ENCODE data around the gene DTNBP1. TPM values are rescaled to one million over a fixed set of nuclear protein-coding genes. Genes with fewer than 3 reads are reported as not detected.

The DTNBP1 gene, protein sequence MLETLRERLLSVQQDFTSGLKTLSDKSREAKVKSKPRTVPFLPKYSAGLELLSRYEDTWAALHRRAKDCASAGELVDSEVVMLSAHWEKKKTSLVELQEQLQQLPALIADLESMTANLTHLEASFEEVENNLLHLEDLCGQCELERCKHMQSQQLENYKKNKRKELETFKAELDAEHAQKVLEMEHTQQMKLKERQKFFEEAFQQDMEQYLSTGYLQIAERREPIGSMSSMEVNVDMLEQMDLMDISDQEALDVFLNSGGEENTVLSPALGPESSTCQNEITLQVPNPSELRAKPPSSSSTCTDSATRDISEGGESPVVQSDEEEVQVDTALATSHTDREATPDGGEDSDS
- polyA plus RNA-seq: 100 to 1,000 TPM in 1 of 3 donors, 10 to 100 TPM in 2; 60.3 to 109 (median 86.4) TPM

- Mint-ChIP-seq H3K4me1 (peaks cover 51 to 53% of the 10 kb centered on the region in 2 donors), H3K4me3 (peak within 1 kb of the TSS; percentile 81 to 90 (median 88)), H3K9me3 (no peaks in the 10 kb centered on the region), H3K27me3 (ENCODE audit: low read depth in 3 of 3) (peaks cover 4 to 26% (median 19%) of the 10 kb centered on the region in 3 donors), H3K36me3 (no peaks in the 10 kb centered on the region), H3K27ac (peak within 1 kb of the TSS; percentile 73 to 92 (median 80))
- DNase-seq: peak; percentile 89 to 90 (median 90)
These were observed at the start of gene DTNBP1 for GRCh38 chr6:15662326-15663129. TSS of gene DTNBP1 (minus strand) at chr6:15663028. CDS start at chr6:15662869, 159 bp downstream.

GRCh38 chr6:15709651-15710269, 46.9 kb upstream of the DTNBP1 start:
- Mint-ChIP-seq H3K9me3 (peaks cover 0 to 2% (median 0%) of the 10 kb centered on the region in 6 donors), H3K4me3 (no peak overlapping the region), H3K4me1 (no peaks in the 10 kb centered on the region), H3K27ac (no peak overlapping the region), H3K27me3 (ENCODE audit: low read depth in 3 of 3) (peaks cover 0 to 6% (median 0%) of the 10 kb centered on the region in 3 donors), H3K36me3 (no peaks in the 10 kb centered on the region)
- no peak for DNase-seq

- Mint-ChIP-seq H3K4me1 (no peaks in the 10 kb centered on the region), H3K4me3 (no peak overlapping the region), H3K27me3 (ENCODE audit: low read depth in 3 of 3) (peaks cover 0 to 4% (median 2%) of the 10 kb centered on the region in 3 donors), H3K9me3 (peaks cover 0 to 8% (median 4%) of the 10 kb centered on the region in 6 donors), H3K27ac (no peak overlapping the region), H3K36me3 (peaks cover 6 to 7% (median 6%) of the 10 kb centered on the region in 3 donors)
- DNase-seq: no peak
These were observed 45.4 kb upstream of the DTNBP1 start for GRCh38 chr6:15708231-15708630.

DNA sequence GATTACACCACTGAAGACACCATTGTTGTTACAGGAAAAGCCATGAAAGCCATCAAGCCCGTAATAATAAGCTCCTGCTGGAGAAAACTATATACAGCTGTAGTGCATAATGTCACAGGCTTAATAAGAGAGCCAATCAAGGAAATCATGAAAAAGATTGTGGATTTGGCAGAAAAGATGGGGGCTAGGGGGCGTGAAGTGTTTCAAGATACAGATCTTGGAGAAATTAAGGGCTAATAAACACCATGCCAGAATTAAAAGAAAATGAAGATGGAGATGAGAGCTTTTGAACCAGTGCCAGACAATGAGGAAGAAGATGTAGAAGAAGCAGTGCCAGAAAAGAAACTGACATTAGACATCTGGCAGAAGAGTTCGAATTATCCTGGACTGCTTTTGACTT, 43.2 kb upstream of the DTNBP1 start:
- Mint-ChIP-seq H3K27me3 (ENCODE audit: low read depth in 3 of 3) (peaks cover 2 to 6% (median 2%) of the 10 kb centered on the region in 3 donors), H3K9me3 (peaks cover 0 to 10% (median 5%) of the 10 kb centered on the region in 6 donors), H3K27ac (no peak overlapping the region), H3K4me3 (no peak overlapping the region), H3K4me1 (no peaks in the 10 kb centered on the region), H3K36me3 (peaks cover 6 to 9% (median 6%) of the 10 kb centered on the region in 3 donors)
- no peak for DNase-seq

DNA sequence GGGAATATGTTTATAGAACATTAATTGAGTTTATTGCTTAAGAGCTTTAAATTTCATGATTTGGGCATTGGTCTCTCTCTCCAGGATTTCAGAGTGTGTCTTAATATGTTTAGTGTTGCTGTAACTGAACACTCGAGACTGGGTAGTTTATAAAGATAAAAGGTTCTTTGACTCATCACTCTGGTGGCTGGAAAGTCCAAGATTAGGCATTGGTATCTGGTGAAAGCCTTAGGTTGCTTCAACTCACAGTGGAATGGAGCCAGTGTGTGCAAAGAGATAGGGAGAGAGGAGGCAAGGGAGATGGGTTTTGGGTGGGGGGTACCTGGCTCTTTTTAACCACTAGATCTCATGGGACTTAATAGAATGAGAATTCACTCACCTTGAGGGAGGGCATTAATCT, 35.6 kb upstream of the DTNBP1 start:
- no peaks in the 10 kb centered on the region for H3K4me1 Mint-ChIP-seq
- no peak overlapping the region for H3K27ac Mint-ChIP-seq
- H3K36me3 Mint-ChIP-seq: peaks cover 2 to 4% (median 2%) of the 10 kb centered on the region in 3 donors
- H3K4me3 Mint-ChIP-seq: no peak overlapping the region
- no peak for DNase-seq
- peaks cover 0 to 4% (median 1%) of the 10 kb centered on the region in 6 donors for H3K9me3 Mint-ChIP-seq
- H3K27me3 Mint-ChIP-seq (ENCODE audit: low read depth in 3 of 3): peaks cover 2 to 6% (median 3%) of the 10 kb centered on the region in 3 donors

DNA sequence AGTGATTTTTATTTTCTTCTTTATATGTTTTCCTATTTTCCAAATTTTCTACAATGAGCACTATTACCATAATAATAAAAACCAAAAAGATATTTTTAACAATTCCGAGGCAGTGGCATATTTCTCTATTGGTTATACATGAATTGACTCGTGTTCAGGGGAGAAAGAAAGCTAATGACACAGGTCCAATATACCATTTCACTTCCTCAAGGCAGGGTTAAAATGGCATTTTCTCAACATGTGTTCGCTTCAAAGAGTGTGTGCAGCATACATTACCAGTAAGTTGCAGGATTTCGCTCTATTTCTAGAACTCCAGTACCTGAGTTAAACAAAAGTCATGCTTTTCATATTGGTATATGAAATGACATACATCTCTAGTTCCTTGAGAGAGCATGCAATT, 35.1 kb upstream of the DTNBP1 start:
- H3K9me3 Mint-ChIP-seq: no peaks in the 10 kb centered on the region
- H3K4me1 Mint-ChIP-seq: no peaks in the 10 kb centered on the region
- no peak overlapping the region for H3K27ac Mint-ChIP-seq
- no peaks in the 10 kb centered on the region for H3K36me3 Mint-ChIP-seq
- no peak for DNase-seq
- H3K27me3 Mint-ChIP-seq (ENCODE audit: low read depth in 3 of 3): peaks cover 2 to 6% (median 2%) of the 10 kb centered on the region in 3 donors
- H3K4me3 Mint-ChIP-seq: no peak overlapping the region

GRCh38 chr6:15691250-15691869, 28.5 kb upstream of the DTNBP1 start:
- H3K36me3 Mint-ChIP-seq: no peaks in the 10 kb centered on the region
- peak overlapping the region in 2 of 5 donors; percentile 21 to 56 for H3K4me3 Mint-ChIP-seq
- peaks cover 0 to 10% (median 4%) of the 10 kb centered on the region in 3 donors for H3K27me3 Mint-ChIP-seq (ENCODE audit: low read depth in 3 of 3)
- peaks cover 8% of the 10 kb centered on the region in 2 donors for H3K4me1 Mint-ChIP-seq
- peak overlapping the region in 3 of 6 donors; percentile 9 to 19 (median 18) for H3K27ac Mint-ChIP-seq
- no peaks in the 10 kb centered on the region for H3K9me3 Mint-ChIP-seq
- DNase-seq: peak; percentile 74 to 82 (median 80)

GRCh38 chr6:15690510-15690909, 27.7 kb upstream of the DTNBP1 start:
- no peak for DNase-seq
- Mint-ChIP-seq H3K4me1 (peaks cover 8% of the 10 kb centered on the region in 2 donors), H3K27me3 (ENCODE audit: low read depth in 3 of 3) (peaks cover 0 to 8% (median 4%) of the 10 kb centered on the region in 3 donors), H3K9me3 (no peaks in the 10 kb centered on the region), H3K36me3 (no peaks in the 10 kb centered on the region), H3K4me3 (no peak overlapping the region), H3K27ac (no peak overlapping the region)

- Mint-ChIP-seq H3K4me3 (no peak overlapping the region), H3K4me1 (peaks cover 8% of the 10 kb centered on the region in 2 donors), H3K27me3 (ENCODE audit: low read depth in 3 of 3) (peaks cover 0 to 8% (median 4%) of the 10 kb centered on the region in 3 donors), H3K9me3 (no peaks in the 10 kb centered on the region), H3K36me3 (no peaks in the 10 kb centered on the region), H3K27ac (no peak overlapping the region)
- no peak for DNase-seq
These were observed 27.0 kb upstream of the DTNBP1 start for GRCh38 chr6:15689586-15690482.

GRCh38 chr6:15685619-15686018, 22.8 kb upstream of the DTNBP1 start:
- DNase-seq: no peak
- peaks cover 2 to 5% (median 4%) of the 10 kb centered on the region in 3 donors for H3K27me3 Mint-ChIP-seq (ENCODE audit: low read depth in 3 of 3)
- no peaks in the 10 kb centered on the region for H3K36me3 Mint-ChIP-seq
- no peak overlapping the region for H3K4me3 Mint-ChIP-seq
- H3K9me3 Mint-ChIP-seq: no peaks in the 10 kb centered on the region
- peaks cover 8 to 12% of the 10 kb centered on the region in 2 donors for H3K4me1 Mint-ChIP-seq
- H3K27ac Mint-ChIP-seq: no peak overlapping the region

GRCh38 chr6:15682965-15683822, 20.4 kb upstream of the DTNBP1 start:
- no peak for DNase-seq
- Mint-ChIP-seq H3K4me1 (peaks cover 8 to 12% of the 10 kb centered on the region in 2 donors), H3K27ac (peak overlapping the region in 1 of 6 donors; percentile 36), H3K9me3 (no peaks in the 10 kb centered on the region), H3K4me3 (no peak overlapping the region), H3K36me3 (no peaks in the 10 kb centered on the region), H3K27me3 (ENCODE audit: low read depth in 3 of 3) (peaks cover 0 to 5% (median 2%) of the 10 kb centered on the region in 3 donors)

DNA sequence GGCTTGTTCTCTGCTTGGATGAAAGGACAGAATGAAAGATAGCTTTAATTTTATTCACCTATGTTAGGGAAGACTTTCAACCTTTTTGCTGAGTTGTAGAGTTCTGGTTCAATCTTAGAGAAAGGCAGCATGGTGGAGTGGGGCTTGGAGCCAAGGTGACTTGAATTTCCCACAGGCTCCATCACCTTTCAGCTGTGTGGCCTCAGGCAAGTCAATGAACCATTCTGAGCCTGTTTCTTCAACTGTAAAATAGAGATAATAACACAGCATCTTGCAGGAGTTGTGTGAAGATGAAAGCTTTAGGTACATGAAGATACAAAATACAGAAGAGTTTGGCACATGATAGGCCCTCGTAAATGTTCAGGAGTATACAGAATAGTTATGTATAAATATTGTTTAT, 19.1 kb upstream of the DTNBP1 start:
- Mint-ChIP-seq H3K4me1 (peaks cover 8 to 12% of the 10 kb centered on the region in 2 donors), H3K36me3 (no peaks in the 10 kb centered on the region), H3K27ac (no peak overlapping the region), H3K9me3 (no peaks in the 10 kb centered on the region), H3K27me3 (ENCODE audit: low read depth in 3 of 3) (peaks cover 2 to 6% (median 3%) of the 10 kb centered on the region in 3 donors), H3K4me3 (no peak overlapping the region)
- DNase-seq: no peak
